ENCODE results near the gene EGLN2.
"Not testable (repeated sequence)": the region's sequence is repeated elsewhere in the genome, so short reads cannot be mapped to it uniquely, and the experiment has no call there.

Gene EGLN2

GRCh38 chr19:40842012-40842411, 43.0 kb downstream of the EGLN2 start:
- in situ Hi-C loops (cut with MboI; ENCODE audit: low sequenced_read_pairs): not testable (repeated sequence)

GRCh38 chr19:40842997-40843652, 44.1 kb downstream of the EGLN2 start:
- in situ Hi-C loops (cut with MboI; ENCODE audit: low sequenced_read_pairs): not testable (repeated sequence)

DNA sequence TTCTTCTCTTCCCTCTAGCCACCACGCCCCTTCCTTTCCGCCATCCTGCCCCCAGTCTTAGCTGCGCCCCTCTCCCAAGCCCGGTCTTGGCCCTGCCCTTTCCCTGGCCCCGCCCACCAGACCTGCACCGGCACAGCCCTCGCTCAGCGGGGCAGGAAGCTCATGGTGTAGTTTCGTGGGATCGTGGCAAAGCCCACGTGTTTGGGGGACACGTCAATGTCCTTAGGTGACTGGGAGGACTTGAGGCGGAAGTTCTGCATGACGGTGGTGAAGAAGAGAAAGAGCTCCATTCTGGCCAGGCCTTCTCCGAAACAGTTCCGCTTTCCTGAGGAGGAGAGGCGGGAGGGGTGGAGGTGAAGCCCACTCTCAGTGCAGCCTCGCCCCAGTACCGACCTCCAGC, 44.7 kb downstream of the EGLN2 start:
- in situ Hi-C loops (cut with MboI; ENCODE audit: low sequenced_read_pairs): not testable (repeated sequence)

- in situ Hi-C loops (cut with MboI; ENCODE audit: low sequenced_read_pairs): not testable (repeated sequence)
Observed at GRCh38 chr19:40846722-40847121, 47.7 kb downstream of the EGLN2 start.

DNA sequence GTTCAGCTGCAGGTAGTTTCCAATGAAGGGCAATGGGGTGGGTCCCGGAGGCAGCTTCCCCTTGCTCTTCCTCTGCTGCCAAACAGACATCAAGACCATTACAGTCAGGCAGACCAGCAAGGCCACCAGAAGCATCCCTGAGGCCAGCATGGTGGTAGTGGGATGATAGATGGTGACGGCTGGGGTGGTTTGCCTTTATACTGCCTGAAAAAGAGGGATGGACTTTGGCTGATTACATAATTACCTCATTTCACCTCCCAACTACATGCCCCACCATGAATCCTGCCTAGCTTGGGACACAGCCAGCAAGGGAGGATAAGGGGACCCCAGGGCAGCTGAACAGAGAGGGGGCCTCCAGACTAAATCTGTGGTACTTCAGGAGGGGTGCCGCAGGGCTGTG, 51.3 kb downstream of the EGLN2 start, which contains the start of gene CYP2A6:
Gene CYP2A6, minus strand, starts transcription at position 171 of the 400 bp plus-strand sequence. Its CDS starts 21 bp downstream, at position 150.
- in situ Hi-C loops (cut with MboI; ENCODE audit: low sequenced_read_pairs): not testable (repeated sequence)

GRCh38 chr19:40852467-40853152, 53.6 kb downstream of the EGLN2 start:
- in situ Hi-C loops (cut with MboI; ENCODE audit: low sequenced_read_pairs): not testable (repeated sequence)

Measured in HL-60/S4 treated with phorbol 12-myristate 13-acetate at 8.2 ng/mL for 4 days and 3 days (cell line).